Ishikawa (cell line): ENCODE measurements around the gene KRTAP3-1.

Experiments
- CEBPB ChIP-seq: IDR thresholded peaks from 2 replicates; pipeline ENCODE4 v1.6.1; 2012
- CREB1 ChIP-seq: IDR thresholded peaks from 2 replicates; pipeline ENCODE4 v1.6.1; 2012; ENCODE audit warnings: low read depth
- EGR1 ChIP-seq: IDR thresholded peaks from 2 replicates; pipeline ENCODE4 v1.6.1; 2012
- EP300 ChIP-seq: IDR thresholded peaks from 2 replicates; pipeline ENCODE4 v1.6.1; 2012; ENCODE audit warnings: borderline replicate concordance
- FOXM1 ChIP-seq: IDR thresholded peaks from 2 replicates; pipeline ENCODE4 v1.6.1; 2012; ENCODE audit warnings: low read depth, borderline replicate concordance
- MAX ChIP-seq: IDR thresholded peaks from 2 replicates; pipeline ENCODE4 v1.6.1; 2012
- NFIC ChIP-seq: IDR thresholded peaks from 2 replicates; pipeline ENCODE4 v1.6.1; 2012
- RAD21 ChIP-seq: IDR thresholded peaks from 2 replicates; pipeline ENCODE4 v1.6.1; 2012; ENCODE audit warnings: low read depth
- REST ChIP-seq: IDR thresholded peaks from 2 replicates; pipeline ENCODE4 v1.6.1; 2012; ENCODE audit warnings: low read depth, mild to moderate bottlenecking
- TAF1 ChIP-seq: IDR thresholded peaks from 2 replicates; pipeline ENCODE4 v1.6.1; 2012; ENCODE audit warnings: low read depth, mild to moderate bottlenecking
- TCF12 ChIP-seq: IDR thresholded peaks from 2 replicates; pipeline ENCODE4 v1.6.1; 2012; ENCODE audit warnings: low read depth
- TEAD4 ChIP-seq: IDR thresholded peaks from 2 replicates; pipeline ENCODE4 v1.6.1; 2012
- USF1 ChIP-seq: IDR thresholded peaks from 2 replicates; pipeline ENCODE4 v1.6.1; 2012
- YY1 ChIP-seq: IDR thresholded peaks from 2 replicates; pipeline ENCODE4 v1.6.1; 2012; ENCODE audit warnings: low read depth
- ZBTB7A ChIP-seq: IDR thresholded peaks from 2 replicates; pipeline ENCODE4 v1.6.1; 2012; ENCODE audit warnings: low read depth

Gene KRTAP3-1

GRCh38 chr17:41009936-41010335 is 1.0 kb upstream of the KRTAP3-1 start:
- TF ChIP-seq TAF1 (no peak), FOXM1 (no peak), REST (no peak)

- TF ChIP-seq MAX (no peak), TCF12 (no peak), EGR1 (no peak), REST (no peak), CREB1 (no peak), EP300 (no peak), RAD21 (no peak), USF1 (no peak), TAF1 (no peak), FOXM1 (no peak), ZBTB7A (no peak), NFIC (no peak), YY1 (no peak), CEBPB (no peak), TEAD4 (no peak)
These were observed 403 bp upstream of the KRTAP3-1 start for GRCh38 chr17:41009301-41009760.

- TF ChIP-seq CREB1 (no peak), FOXM1 (no peak), USF1 (no peak), EP300 (no peak), TEAD4 (no peak), CEBPB (no peak), TCF12 (no peak), TAF1 (no peak), MAX (no peak), EGR1 (no peak), YY1 (no peak), RAD21 (no peak)
These were observed 4.5 kb downstream of the KRTAP3-1 start for GRCh38 chr17:41004397-41004796.

- no peak for TF ChIP-seq ZBTB7A
- no peak for TF ChIP-seq YY1
- no peak for TF ChIP-seq CREB1
These were observed 5.0 kb downstream of the KRTAP3-1 start for GRCh38 chr17:41003926-41004325.

- TF ChIP-seq FOXM1 (no peak), ZBTB7A (no peak), CEBPB (no peak)
These were observed 6.1 kb downstream of the KRTAP3-1 start for GRCh38 chr17:41002814-41003213.

GRCh38 chr17:41001795-41002194 is 7.1 kb downstream of the KRTAP3-1 start:
- TF ChIP-seq MAX = no peak
- TF ChIP-seq TAF1 = no peak
- TF ChIP-seq ZBTB7A = no peak
- no peak for TF ChIP-seq EP300
- TF ChIP-seq EGR1 = no peak
- TF ChIP-seq TCF12 = no peak
- no peak for TF ChIP-seq REST
- no peak for TF ChIP-seq YY1
- no peak for TF ChIP-seq RAD21
- no peak for TF ChIP-seq TEAD4
- no peak for TF ChIP-seq CEBPB
